HepG2 (cell line): ENCODE data around the gene SHPK. TPM values are rescaled to one million over a fixed set of nuclear protein-coding genes. Genes with fewer than 3 reads are reported as not detected.

Experiments used
- ATAC-seq: fragments of 200-7000 bp; cut with Tn5 transposase; 3 replicates; pipeline ENCODE4 v1.9.1; 2020; ENCODE audit warnings: mild to moderate bottlenecking, moderate library complexity
- BruUV-seq: library from RNA; stranded (reverse); fragments of 400-500 nt; replicated peaks from 2 replicates; lab custom pipeline; 2021; lab: Mats Ljungman, UMichigan
- CTCF ChIA-PET: fragments of 300-600 bp; formaldehyde crosslinking; extraction: SDS; loops from one replicate; lab custom pipeline; 2021; ENCODE audit warnings: low total read pairs, inconsistent platforms, low intra/inter-chr PET ratio; lab: Yijun Ruan, JAX
- POLR2A ChIA-PET: fragments of 350-600 bp; sonication (Branson Sonifier 250); formaldehyde crosslinking; loops from one replicate; lab custom pipeline; 2020; ENCODE audit warnings: antibody characterized with exemption, inconsistent platforms; lab: Yijun Ruan, JAX
- DNase-seq: peaks from one replicate; pipeline ENCODE4 v3.0.0-alpha.2; 2015; ENCODE audit warnings: low spot score
- FAIRE-seq: peaks from 3 replicates; lab custom pipeline; 2011; peaks lifted over from hg19 to GRCh38; lab: Jason Lieb, UNC
- H2AFZ ChIP-seq: one replicate; pipeline ENCODE4 v1.6.1; 2011; ENCODE audit warnings: low read length, inconsistent platforms
- H3K27ac ChIP-seq: fragments of 300-600 bp; 3 replicates; pipeline ENCODE4 v1.8.0; 2011; ENCODE audit warnings: mixed run types, mild to moderate bottlenecking, mixed read lengths, low read length, inconsistent platforms; ENCODE audit not compliant: insufficient read depth; ENCODE audit errors: extremely low read length
- H3K27me3 ChIP-seq, 2 experiments: fragments of 200-600 bp in 1 of 2; 2 replicates in 1 of 2; 3 replicates in 1 of 2; pipeline versions ENCODE4 v1.6.0 to v1.8.0; 2011; ENCODE audit warnings: low read length in 2 of 2, mild to moderate bottlenecking in 2 of 2, moderate library complexity in 2 of 2, inconsistent platforms in 1 of 2; ENCODE audit not compliant: insufficient read depth in 2 of 2, control insufficient read depth in 1 of 2
- H3K36me3 ChIP-seq, 2 experiments: fragments of 200-600 bp in 1 of 2; replicated peaks in 1 of 2; 2 replicates in 1 of 2; 3 replicates in 1 of 2; pipeline versions ENCODE4 v1.5.1 to v1.8.0; 2011; ENCODE audit warnings: low read length in 2 of 2, inconsistent platforms in 1 of 2; ENCODE audit not compliant: insufficient read depth in 2 of 2, control insufficient read depth in 1 of 2
- H3K4me1 ChIP-seq: 2 replicates; pipeline ENCODE4 v1.5.1; 2012; ENCODE audit warnings: low read length, inconsistent platforms; ENCODE audit not compliant: insufficient read depth
- H3K4me2 ChIP-seq: 2 replicates; pipeline ENCODE4 v1.6.0; 2011; ENCODE audit warnings: low read depth, low read length, inconsistent platforms
- H3K4me3 ChIP-seq, 3 experiments: fragments of 200-600 bp in 1 of 3; sonication (generic), shearing (Covaris generic) in 1 of 3; replicated peaks in 1 of 3; 2 replicates each; pipeline ENCODE4 v1.5.1; 2011 to 2016; ENCODE audit warnings: low read length in 3 of 3, inconsistent platforms in 2 of 3, low read depth in 2 of 3, mild to moderate bottlenecking in 2 of 3, control low read depth in 1 of 3, mixed read lengths in 1 of 3; ENCODE audit not compliant: insufficient read depth in 1 of 3
- H3K79me2 ChIP-seq: one replicate; pipeline ENCODE4 v1.6.1; 2011; ENCODE audit warnings: low read length, inconsistent platforms; ENCODE audit not compliant: insufficient read depth
- H3K9ac ChIP-seq: 2 replicates; pipeline ENCODE4 v1.6.0; 2011; ENCODE audit warnings: mild to moderate bottlenecking, low read depth, low read length, inconsistent platforms; ENCODE audit not compliant: insufficient read depth
- H3K9me3 ChIP-seq: 2 replicates; pipeline ENCODE4 v1.5.1; 2012; ENCODE audit warnings: mild to moderate bottlenecking, low read length
- H4K20me1 ChIP-seq: 2 replicates; pipeline ENCODE4 v1.6.0; 2011; ENCODE audit warnings: inconsistent platforms, mild to moderate bottlenecking, low read length, moderate library complexity; ENCODE audit not compliant: insufficient read depth
- HOXA9 ChIP-seq: sonication (generic); formaldehyde crosslinking; IDR thresholded peaks from 2 replicates; pipeline ENCODE4 v1.8.1; 2022; ENCODE audit warnings: missing genetic modification reagents, mild to moderate bottlenecking, moderate library complexity, borderline replicate concordance
- MTA3 ChIP-seq: sonication (generic); formaldehyde crosslinking; IDR thresholded peaks from 2 replicates; pipeline ENCODE4 v1.4.0; 2020; ENCODE audit warnings: missing genetic modification reagents
- ONECUT2 ChIP-seq: sonication (generic); formaldehyde crosslinking; IDR thresholded peaks from 2 replicates; pipeline ENCODE4 v1.4.0; 2020; ENCODE audit warnings: missing genetic modification reagents
- PAWR ChIP-seq: sonication (generic); formaldehyde crosslinking; IDR thresholded peaks from 2 replicates; pipeline ENCODE4 v1.4.0; 2020; ENCODE audit warnings: missing genetic modification reagents, mild to moderate bottlenecking, borderline replicate concordance
- PCBP2 ChIP-seq: fragments of 200-400 bp; formaldehyde crosslinking; optimal IDR thresholded peaks from 2 replicates; pipeline ENCODE3; 2018; ENCODE audit warnings: low read length, low read depth; ENCODE audit not compliant: poor library complexity, severe bottlenecking
- RFX1 ChIP-seq: fragments of 450-650 bp; IDR thresholded peaks from 2 replicates; pipeline ENCODE4 v1.6.1; 2017
- RFXAP ChIP-seq: sonication (generic); formaldehyde crosslinking; IDR thresholded peaks from 2 replicates; pipeline ENCODE4 v1.4.0; 2020; ENCODE audit warnings: missing genetic modification reagents, borderline replicate concordance
- TBX3 ChIP-seq: fragments of 450-650 bp; IDR thresholded peaks from 2 replicates; pipeline ENCODE4 v1.6.1; 2017; ENCODE audit warnings: antibody characterized with exemption, mild to moderate bottlenecking, inconsistent platforms, borderline replicate concordance
- ZBTB38 ChIP-seq: sonication (generic); formaldehyde crosslinking; IDR thresholded peaks from 2 replicates; pipeline ENCODE4 v1.5.1; 2020; ENCODE audit warnings: mild to moderate bottlenecking, missing genetic modification reagents
- ZNF256 ChIP-seq: sonication (generic); formaldehyde crosslinking; conservative IDR thresholded peaks from 2 replicates; pipeline ENCODE4 v1.4.0; 2020; ENCODE audit warnings: missing genetic modification reagents
- ZNF564 ChIP-seq: sonication (generic); formaldehyde crosslinking; IDR thresholded peaks from 2 replicates; pipeline ENCODE4 v1.8.1; 2023; ENCODE audit warnings: mild to moderate bottlenecking, missing genetic modification reagents
- WGBS: methylation state at CpG from one replicate; pipeline ENCODE4 v1.1.6; 2017; ENCODE audit warnings: low lambda C conversion rate; 5-methylcytosine and 5-hydroxymethylcytosine counted together
- in situ Hi-C: cut with HindIII; loops from 2 replicates; pipeline ENCODE4 v1.10.0; 2017; ENCODE audit warnings: low pct_unique_long_range_greater_than_20kb; ENCODE audit not compliant: extremely low pct_ligation_motif_present
- intact Hi-C: fragments of 100-400 bp; cut with micrococcal nuclease; formaldehyde crosslinking; loops from one replicate; pipeline ENCODE4 v1.10.0; 2022; ENCODE audit not compliant: unreplicated experiment
- polyA plus RNA-seq, 8 experiments: library from polyadenylated mRNA; depleted of rRNA in 3 of 8; stranded (reverse) in 7 of 8; unstranded in 1 of 8; fragments of >200 nt; fragmentation: Illumina TruSeq in 4 of 8; extraction: Trizol in 4 of 8; gene quantifications; 2 replicates each; pipeline versions ENCODE4 v1.2.1 to v1.2.3, GENCODE V29; 2011 to 2016; ENCODE audit warnings: low read depth in 4 of 8, missing spikeins in 1 of 8, mixed read lengths in 1 of 8; ENCODE audit not compliant: insufficient read depth in 1 of 8
- total RNA-seq, 5 experiments: library from RNA; depleted of rRNA; stranded (reverse); fragments of >200 nt; fragmentation: Illumina TruSeq; extraction: Trizol; gene quantifications; 2 replicates each; pipeline ENCODE4 v1.2.3, GENCODE V29; 2016; ENCODE audit warnings: low read depth in 1 of 5
- TF ChIP-seq, protein P1 (sequence below): sonication (generic); formaldehyde crosslinking; IDR thresholded peaks from 2 replicates; pipeline ENCODE4 v1.4.0; 2020; ENCODE audit warnings: missing genetic modification reagents, low read depth, mild to moderate bottlenecking, borderline replicate concordance
- TF ChIP-seq, protein P2 (sequence below): sonication (generic); formaldehyde crosslinking; conservative IDR thresholded peaks from 2 replicates; pipeline ENCODE4 v1.5.0; 2020; ENCODE audit warnings: missing genetic modification reagents
- TF ChIP-seq, protein P3 (sequence below): sonication (generic); formaldehyde crosslinking; IDR thresholded peaks from 2 replicates; pipeline ENCODE4 v1.4.0; 2020; ENCODE audit warnings: mild to moderate bottlenecking, missing genetic modification reagents, borderline replicate concordance
- TF ChIP-seq, protein P4 (sequence below): sonication (generic); formaldehyde crosslinking; IDR thresholded peaks from 2 replicates; pipeline ENCODE4 v1.8.0; 2022; ENCODE audit warnings: mild to moderate bottlenecking, missing genetic modification reagents; ENCODE audit not compliant: insufficient replicate concordance

SHPK gene
- total and polyA plus RNA-seq, 2 of the 13 experiments (the other 11 are each of a cell fraction or from before 2014, with no cell fraction given): 16.2 to 30.9 TPM

DNA sequence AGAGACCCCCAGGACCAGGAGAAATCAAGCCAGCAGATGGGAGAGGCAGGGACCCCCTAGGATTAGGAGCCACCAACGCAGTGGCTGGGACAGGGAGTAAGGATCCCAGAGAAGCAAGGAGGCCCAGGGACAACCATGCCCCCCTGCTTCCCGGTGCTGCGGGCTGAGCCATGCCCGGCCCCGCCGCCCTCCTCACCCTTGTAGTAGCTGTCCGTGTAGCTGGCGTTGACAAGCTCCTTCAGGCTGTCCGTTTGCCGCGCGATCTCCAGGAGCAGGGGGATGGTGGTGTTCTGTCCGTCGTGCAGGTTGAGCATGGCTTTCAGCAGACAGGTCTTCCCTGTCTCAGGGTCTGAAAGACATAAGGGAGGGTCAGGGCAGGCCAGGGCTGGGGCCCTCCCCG lies 45.3 kb downstream of the SHPK start (continued):
- TF ChIP-seq, protein P1, sequence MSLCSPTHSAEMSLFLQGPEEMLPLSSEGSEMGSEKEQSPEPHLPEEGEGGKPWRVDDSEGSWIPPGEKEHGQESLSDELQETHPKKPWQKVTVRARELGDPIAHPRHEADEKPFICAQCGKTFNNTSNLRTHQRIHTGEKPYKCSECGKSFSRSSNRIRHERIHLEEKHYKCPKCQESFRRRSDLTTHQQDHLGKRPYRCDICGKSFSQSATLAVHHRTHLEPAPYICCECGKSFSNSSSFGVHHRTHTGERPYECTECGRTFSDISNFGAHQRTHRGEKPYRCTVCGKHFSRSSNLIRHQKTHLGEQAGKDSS (CRISPR knock-in tag): no peak
- TF ChIP-seq, all 625 proteins: peak for 0

DNA sequence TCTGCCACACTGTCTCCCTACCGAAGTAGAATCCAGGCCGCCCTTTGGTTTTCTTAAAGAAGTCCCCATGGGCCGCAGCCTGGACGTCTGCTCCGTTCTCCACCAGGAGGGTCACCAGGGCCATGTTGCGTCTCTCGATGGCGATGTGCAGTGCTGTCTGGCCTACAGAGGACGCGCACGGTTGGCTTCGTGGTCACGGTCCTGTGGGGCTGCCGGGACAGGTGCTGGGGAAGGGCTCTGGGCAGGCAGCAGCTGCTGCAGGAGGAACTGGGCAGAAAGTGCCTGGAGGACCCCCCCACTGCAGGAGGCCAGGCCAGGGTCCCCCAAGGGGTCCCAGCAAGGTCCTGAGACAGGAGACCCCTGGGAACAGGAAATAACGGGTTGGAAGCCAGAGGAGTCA lies 45.8 kb downstream of the SHPK start:
- Histone ChIP-seq H3K79me2 (no peaks in the 10 kb centered on the region), H3K9ac (no peak overlapping the region), H3K4me1 (no peaks in the 10 kb centered on the region), H3K27me3 (no peaks in the 10 kb centered on the region), H3K4me2 (no peak overlapping the region), H2AFZ (no peak overlapping the region), H3K9me3 (no peaks in the 10 kb centered on the region), H3K36me3 (peaks cover 21 to 54% of the 10 kb centered on the region in 2 experiments), H4K20me1 (no peaks in the 10 kb centered on the region), H3K4me3 (no peak overlapping the region), H3K27ac (no peak overlapping the region)
- FAIRE-seq (no peak), ATAC-seq (no peak), DNase-seq (no peak)
- 97% methylated on average over 9 of the region's 15 CpGs for WGBS
- in situ Hi-C loops (no loop called here), intact Hi-C loops (no loop called here)
- CTCF ChIA-PET: no interaction called here
- BruUV-seq: no TSS peak
- POLR2A ChIA-PET: no interaction called here
- TF ChIP-seq, protein P2, sequence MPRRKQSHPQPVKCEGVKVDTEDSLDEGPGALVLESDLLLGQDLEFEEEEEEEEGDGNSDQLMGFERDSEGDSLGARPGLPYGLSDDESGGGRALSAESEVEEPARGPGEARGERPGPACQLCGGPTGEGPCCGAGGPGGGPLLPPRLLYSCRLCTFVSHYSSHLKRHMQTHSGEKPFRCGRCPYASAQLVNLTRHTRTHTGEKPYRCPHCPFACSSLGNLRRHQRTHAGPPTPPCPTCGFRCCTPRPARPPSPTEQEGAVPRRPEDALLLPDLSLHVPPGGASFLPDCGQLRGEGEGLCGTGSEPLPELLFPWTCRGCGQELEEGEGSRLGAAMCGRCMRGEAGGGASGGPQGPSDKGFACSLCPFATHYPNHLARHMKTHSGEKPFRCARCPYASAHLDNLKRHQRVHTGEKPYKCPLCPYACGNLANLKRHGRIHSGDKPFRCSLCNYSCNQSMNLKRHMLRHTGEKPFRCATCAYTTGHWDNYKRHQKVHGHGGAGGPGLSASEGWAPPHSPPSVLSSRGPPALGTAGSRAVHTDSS (CRISPR knock-in tag): no peak
- TF ChIP-seq, protein P3, sequence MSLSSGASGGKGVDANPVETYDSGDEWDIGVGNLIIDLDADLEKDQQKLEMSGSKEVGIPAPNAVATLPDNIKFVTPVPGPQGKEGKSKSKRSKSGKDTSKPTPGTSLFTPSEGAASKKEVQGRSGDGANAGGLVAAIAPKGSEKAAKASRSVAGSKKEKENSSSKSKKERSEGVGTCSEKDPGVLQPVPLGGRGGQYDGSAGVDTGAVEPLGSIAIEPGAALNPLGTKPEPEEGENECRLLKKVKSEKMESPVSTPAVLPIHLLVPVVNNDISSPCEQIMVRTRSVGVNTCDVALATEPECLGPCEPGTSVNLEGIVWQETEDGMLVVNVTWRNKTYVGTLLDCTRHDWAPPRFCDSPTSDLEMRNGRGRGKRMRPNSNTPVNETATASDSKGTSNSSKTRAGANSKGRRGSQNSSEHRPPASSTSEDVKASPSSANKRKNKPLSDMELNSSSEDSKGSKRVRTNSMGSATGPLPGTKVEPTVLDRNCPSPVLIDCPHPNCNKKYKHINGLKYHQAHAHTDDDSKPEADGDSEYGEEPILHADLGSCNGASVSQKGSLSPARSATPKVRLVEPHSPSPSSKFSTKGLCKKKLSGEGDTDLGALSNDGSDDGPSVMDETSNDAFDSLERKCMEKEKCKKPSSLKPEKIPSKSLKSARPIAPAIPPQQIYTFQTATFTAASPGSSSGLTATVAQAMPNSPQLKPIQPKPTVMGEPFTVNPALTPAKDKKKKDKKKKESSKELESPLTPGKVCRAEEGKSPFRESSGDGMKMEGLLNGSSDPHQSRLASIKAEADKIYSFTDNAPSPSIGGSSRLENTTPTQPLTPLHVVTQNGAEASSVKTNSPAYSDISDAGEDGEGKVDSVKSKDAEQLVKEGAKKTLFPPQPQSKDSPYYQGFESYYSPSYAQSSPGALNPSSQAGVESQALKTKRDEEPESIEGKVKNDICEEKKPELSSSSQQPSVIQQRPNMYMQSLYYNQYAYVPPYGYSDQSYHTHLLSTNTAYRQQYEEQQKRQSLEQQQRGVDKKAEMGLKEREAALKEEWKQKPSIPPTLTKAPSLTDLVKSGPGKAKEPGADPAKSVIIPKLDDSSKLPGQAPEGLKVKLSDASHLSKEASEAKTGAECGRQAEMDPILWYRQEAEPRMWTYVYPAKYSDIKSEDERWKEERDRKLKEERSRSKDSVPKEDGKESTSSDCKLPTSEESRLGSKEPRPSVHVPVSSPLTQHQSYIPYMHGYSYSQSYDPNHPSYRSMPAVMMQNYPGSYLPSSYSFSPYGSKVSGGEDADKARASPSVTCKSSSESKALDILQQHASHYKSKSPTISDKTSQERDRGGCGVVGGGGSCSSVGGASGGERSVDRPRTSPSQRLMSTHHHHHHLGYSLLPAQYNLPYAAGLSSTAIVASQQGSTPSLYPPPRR (CRISPR knock-in tag): no peak
- TF ChIP-seq PAWR (CRISPR knock-in tag) (no peak), TBX3 (no peak), PCBP2 (no peak), RFXAP (CRISPR knock-in tag) (no peak), ZNF564 (CRISPR knock-in tag) (no peak), MTA3 (CRISPR knock-in tag) (no peak), RFX1 (no peak), HOXA9 (no peak), ZBTB38 (CRISPR knock-in tag) (no peak), ONECUT2 (no peak), ZNF256 (no peak)
- TF ChIP-seq, protein P4, sequence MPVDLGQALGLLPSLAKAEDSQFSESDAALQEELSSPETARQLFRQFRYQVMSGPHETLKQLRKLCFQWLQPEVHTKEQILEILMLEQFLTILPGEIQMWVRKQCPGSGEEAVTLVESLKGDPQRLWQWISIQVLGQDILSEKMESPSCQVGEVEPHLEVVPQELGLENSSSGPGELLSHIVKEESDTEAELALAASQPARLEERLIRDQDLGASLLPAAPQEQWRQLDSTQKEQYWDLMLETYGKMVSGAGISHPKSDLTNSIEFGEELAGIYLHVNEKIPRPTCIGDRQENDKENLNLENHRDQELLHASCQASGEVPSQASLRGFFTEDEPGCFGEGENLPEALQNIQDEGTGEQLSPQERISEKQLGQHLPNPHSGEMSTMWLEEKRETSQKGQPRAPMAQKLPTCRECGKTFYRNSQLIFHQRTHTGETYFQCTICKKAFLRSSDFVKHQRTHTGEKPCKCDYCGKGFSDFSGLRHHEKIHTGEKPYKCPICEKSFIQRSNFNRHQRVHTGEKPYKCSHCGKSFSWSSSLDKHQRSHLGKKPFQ (CRISPR knock-in tag): no peak
